HK-2 (cell line): ENCODE measurements around the gene RAPGEF1.
A peak's percentile ranks its signal among the peaks of the same experiment; 100 is the strongest.
"Not testable (repeated sequence)": the region's sequence is repeated elsewhere in the genome, so short reads cannot be mapped to it uniquely, and the experiment has no call there.

Experiments used
- DNase-seq: peaks from one replicate; pipeline ENCODE4 v3.0.0-alpha.2; 2018; ENCODE audit not compliant: unreplicated experiment

RAPGEF1 gene

GRCh38 chr9:131562032-131562959, 177.6 kb downstream of the RAPGEF1 start:
- DNase-seq, result no peak

DNA sequence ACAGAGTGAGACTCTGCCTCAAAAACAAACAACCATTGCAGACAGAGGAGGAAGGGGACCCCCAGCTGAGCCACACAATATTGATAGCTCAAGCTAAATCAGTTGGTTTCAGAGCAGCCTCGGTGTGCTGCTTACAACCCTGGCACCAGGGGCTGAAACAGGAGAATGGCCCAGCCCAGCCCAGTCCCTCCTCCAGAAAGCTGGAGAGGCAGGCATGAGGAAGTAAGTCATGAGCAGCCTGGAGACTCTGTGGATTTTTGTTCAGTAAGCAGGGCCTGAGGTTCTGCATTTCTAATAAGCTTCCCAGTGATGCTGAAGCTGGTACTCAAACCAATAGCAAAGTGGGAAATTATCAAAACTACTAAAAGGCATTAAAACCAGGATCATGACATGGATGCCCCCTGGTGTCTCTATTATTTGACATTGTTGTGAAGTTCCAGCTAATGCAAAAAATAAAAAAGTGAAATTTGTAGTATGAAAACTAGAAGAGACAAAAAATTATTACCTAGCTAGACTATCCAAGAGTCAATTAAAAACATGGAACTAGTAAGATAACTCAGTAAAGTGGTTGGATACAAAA, 180.4 kb downstream of the RAPGEF1 start:
- no peak for DNase-seq

DNA sequence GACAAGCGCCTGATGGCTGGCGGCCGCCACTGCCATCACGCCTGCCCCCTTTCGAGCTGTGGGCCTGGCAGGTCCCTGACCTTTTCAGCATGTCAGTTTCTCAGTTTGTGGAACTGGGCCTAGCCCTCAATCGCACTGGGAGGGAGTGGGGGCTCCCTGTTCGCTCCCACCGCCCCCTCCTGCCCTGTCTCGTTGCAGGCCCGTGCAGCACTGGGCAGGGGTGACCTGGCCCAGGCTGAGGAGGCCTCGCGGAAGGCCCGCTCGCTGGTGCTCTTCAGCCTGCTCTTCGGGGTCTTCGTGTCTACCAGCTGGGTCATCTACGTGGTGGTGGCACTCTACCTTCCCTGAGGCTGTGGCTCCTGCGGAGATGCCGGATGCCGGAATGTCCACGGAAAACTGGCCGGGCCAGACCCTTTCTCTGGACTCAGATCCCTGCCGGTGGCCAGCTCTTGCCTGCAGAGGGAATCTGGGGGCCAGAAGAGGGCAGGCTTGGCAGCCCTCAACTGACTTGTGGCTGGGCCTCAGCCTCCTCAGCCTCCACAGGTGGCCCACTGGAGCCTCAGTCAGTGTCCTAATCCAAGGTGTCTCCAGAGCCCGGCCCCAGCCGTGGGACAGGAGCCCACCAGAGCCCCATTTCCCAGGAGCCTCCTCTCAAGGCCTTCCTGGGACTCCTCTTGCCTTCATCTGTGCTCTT, 181.9 kb downstream of the RAPGEF1 start:
- no peak for DNase-seq

GRCh38 chr9:131555841-131556673, 183.8 kb downstream of the RAPGEF1 start:
- no peak for DNase-seq

DNA sequence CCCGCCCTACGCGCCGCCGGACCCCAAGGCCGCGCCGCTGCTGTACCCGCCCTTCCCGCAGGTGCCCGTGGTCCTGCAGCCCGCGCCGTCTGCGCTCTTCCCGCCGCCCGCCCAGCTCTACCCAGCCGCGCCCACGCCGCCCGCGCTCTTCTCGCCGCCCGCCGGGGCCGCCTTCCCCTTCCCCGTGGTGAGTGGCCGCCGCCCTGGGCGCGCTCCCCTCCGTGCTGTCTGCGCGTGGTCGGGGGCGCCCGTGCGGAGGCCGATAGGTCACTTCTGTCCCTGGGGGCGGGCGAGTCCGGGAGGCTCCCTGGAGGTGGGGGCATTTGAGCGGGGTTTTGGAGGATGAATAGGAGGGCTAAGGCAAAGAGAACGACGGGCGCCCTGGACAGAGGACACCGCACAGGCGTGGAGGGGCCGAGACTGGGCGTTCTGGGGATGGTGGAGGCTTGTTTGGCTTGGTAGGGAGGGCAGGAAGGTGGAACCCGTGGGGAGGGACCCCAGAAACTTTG, 185.0 kb downstream of the RAPGEF1 start:
- DNase-seq, result no peak

DNA sequence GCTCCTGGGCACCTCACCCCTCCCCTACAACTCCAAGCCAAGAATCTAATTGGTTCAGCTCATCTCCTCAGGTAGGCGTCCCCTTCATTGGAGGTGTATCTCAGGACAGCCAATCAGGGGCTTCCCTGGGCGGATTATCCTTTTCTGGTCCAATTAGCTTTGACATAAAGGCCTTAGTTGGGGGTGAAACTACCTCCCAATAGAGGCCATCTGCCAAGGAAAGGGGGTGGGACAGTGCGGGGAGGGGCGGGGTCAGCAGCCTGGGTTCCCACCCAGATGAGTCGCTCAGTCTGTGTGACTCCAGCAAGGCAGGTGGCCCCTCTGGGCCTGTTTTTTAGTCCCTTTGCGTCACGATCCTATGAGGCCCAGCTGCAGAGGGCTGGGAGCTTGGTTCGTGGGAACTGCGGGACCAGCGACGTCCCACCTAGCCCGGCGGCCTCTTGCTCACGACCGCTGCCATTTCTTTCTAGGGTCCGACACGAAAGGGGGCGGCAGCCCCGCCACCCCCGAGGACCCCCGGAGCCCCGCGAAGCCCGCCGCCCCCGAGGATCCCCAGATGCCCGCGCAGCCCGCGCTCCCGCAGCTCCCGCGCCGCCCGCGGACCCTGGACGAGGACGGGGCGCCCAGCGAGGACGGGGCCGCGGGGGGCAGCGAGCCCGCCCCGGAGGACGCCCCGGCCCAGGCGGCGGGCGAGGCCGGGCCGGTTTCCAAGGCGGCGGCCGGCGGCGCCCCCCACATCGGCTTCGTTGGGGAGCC, 185.6 kb downstream of the RAPGEF1 start:
- no peak for DNase-seq

DNA sequence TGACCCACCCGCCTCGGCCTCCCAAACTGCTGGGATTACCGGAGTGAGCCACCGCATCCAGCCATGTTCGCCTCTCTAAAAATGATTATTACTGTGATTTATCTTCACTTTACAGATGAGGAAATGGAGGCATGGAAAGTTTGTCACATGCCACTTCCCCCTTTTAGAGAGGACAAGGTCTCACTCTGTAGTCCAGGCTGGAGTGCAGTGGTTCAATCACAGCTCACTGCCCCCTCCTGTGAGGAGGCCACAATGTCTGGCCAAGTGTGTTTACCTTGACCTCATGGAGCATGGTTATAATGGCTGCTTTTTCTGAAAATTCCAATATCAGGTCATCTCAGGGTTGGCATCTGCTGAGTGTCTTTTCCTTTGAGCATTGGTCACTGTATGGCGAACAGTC, 187.8 kb downstream of the RAPGEF1 start:
- no peak for DNase-seq

GRCh38 chr9:131550465-131550864, 189.4 kb downstream of the RAPGEF1 start:
- DNase-seq, result not testable (repeated sequence)

- not testable (repeated sequence) for DNase-seq
Measured at GRCh38 chr9:131549186-131549585, 190.7 kb downstream of the RAPGEF1 start.

- DNase-seq, result no peak
Measured at GRCh38 chr9:131546336-131547084, 193.4 kb downstream of the RAPGEF1 start.

- DNase-seq, result no peak
Measured at GRCh38 chr9:131545786-131546335, 194.0 kb downstream of the RAPGEF1 start.

GRCh38 chr9:131545003-131545785, 194.7 kb downstream of the RAPGEF1 start, which contains the start of gene PRRT1B:
Gene PRRT1B (plus strand): TSS chr9:131545523. CDS start chr9:131545616, 93 bp downstream.
- peak; percentile 85 for DNase-seq

GRCh38 chr9:131543141-131543540, 196.7 kb downstream of the RAPGEF1 start:
- DNase-seq, result no peak

DNA sequence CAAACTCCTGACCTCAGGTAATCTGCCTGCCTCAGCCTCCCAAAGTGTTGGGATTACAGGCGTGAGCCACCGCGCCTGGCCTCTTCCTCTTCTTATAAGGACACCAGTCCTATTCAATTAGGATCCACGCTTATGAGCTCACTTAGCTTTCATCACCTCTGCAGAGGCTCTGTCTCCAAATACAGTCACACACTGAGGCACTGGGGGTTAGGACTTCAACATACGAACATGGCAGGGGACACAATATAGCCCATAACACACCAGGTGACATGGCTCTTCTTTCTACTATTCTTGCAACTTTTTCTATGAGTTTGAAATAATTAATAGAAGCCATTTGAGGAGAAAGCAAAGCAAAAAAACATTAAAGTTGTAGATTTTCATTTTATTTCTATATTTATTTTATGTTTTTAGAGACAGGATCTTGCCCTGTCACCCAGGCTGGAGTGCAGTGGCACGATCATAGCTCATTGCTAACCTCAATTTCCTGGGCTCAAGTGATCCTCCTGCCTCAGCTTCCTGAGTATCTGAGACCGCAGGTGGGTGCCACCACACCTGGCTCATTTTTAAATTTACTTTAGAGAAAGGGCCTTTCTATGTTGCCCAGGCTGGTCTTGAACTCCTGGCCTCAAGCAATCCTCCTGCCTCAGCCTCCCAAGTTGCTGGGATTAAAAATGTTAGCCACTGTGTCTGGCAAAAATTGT, 200.5 kb downstream of the RAPGEF1 start:
- no peak for DNase-seq

- no peak for DNase-seq
Measured at GRCh38 chr9:131537946-131538345, 201.9 kb downstream of the RAPGEF1 start.

GRCh38 chr9:131534721-131535237, 205.1 kb downstream of the RAPGEF1 start:
- DNase-seq, result no peak

DNA sequence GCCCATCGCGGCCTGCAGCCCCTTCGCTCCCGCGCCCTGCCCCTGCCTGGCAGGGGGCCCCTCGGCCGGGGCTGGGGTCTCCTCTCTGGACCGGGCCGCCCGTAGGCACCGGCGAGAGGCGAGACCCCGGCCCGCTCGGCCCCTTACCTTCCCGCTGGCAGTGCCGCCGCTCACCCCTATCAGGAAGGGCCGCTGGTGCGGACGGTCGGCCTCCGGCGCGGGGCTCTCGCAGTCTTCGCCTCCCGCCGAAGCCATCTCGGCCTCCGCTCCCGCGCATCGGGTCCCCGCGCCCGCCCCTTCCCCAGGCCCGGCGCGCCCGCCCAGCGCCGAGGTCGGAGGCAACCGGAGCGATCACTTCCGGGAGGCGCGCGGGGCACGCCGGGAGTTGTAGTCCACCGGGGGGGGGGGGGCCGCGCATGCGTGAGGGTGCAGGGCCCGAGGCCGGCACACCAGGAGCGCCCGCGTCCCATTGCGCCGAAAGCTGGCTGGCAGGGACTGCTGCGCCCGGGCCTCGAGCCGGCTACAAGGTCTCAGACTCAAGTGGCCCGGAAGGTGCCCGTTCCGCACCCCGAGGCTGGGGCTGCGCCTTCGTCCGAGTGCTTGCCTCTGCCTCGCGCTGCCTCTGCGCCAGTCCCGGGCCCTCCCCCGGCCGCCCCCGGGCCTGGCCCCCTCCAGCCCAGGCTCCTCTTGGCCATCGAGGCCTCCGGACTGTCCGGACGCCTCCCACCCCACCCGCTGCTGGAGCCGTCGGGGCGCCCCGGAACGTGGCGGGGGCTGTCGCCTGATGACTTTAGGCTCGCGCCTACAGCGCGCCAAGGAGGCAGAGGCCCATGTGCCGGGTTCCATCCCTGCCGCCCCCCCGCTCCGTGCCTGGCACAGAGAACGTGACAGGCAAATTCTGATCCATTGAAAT, 208.7 kb downstream of the RAPGEF1 start, which contains the start of gene UCK1:
Gene UCK1 (minus strand): TSS at position 344 of the 913 bp plus-strand sequence. CDS start 89 bp downstream, at position 255.
- DNase-seq, result peak; percentile 82
